Kidney epithelial cell (primary cell): ENCODE data around the gene OBSCN. TPM values are rescaled to one million over a fixed set of nuclear protein-coding genes. Genes with fewer than 3 reads are reported as not detected.

Experiments
- DNase-seq: peaks from one replicate; pipeline ENCODE4 v3.0.0-alpha.2; 2010; ENCODE audit warnings: low read depth
- H3K27me3 ChIP-seq: 2 replicates; pipeline ENCODE4 v1.6.0; 2011; ENCODE audit warnings: low read length; ENCODE audit not compliant: control insufficient read depth, insufficient read depth
- H3K36me3 ChIP-seq: 2 replicates; pipeline ENCODE4 v1.5.1; 2011; ENCODE audit warnings: low read length; ENCODE audit not compliant: control insufficient read depth, insufficient read depth
- H3K4me3 ChIP-seq: 2 replicates; pipeline ENCODE4 v1.5.1; 2011; ENCODE audit warnings: low read depth, mild to moderate bottlenecking, control low read depth, low read length
- total RNA-seq: library from RNA; depleted of rRNA; stranded (reverse); fragments of >200 nt; gene quantifications from 2 replicates; pipeline ENCODE4 v1.2.3, GENCODE V29; 2015
- TF ChIP-seq, protein P1 (sequence below): IDR thresholded peaks from 2 replicates; pipeline ENCODE4 v1.5.1; 2011; ENCODE audit warnings: mild to moderate bottlenecking, moderate library complexity, low read length, control low read depth, inconsistent platforms; ENCODE audit not compliant: insufficient read depth, poor library complexity, severe bottlenecking

Gene OBSCN
- total RNA-seq, 1 donor from 2014 or later = 13.5 TPM

DNA sequence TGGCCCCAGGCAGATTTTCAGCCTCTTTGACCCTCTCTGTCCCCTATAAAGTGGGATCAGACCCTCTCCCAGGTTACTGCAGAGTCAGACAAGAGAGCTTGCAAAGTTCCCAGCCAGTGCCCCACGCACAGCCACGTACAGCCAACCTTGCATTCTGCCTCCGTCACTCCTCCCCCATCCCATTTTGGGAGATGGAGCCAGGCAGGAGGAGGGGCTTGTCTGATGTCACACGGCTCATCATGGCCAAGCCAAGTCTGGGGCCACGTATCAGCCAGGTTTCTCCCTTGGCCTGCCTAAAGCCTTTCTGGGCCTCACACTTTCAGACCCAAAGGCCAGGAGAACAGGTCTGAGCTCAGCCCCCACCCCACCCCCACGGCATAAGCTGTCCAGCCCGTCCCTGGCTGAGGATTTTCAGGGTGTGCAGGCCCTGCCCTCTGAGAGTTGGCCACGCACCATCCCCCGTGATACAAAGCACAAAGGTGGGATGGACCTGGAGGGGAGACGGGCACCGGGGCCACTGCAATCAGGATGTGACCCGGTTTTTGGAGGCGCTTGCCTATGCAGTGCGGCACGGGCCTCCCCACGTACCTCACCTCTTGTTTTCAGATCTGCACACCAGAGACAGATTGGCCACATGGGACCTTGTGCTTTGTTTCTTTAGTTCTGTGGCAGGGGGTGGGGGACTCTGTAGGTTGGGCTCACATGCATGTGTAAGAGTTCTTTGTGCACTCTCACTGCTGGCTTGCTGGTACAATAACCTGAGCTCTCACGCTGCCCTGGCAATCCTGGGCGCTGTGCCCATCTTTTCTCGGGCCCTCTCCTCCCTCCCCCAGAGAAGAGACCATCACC lies 151.1 kb downstream of the OBSCN start:
- no peak for DNase-seq
- no peaks in the 10 kb centered on the region for H3K27me3 ChIP-seq
- TF ChIP-seq, protein P1, sequence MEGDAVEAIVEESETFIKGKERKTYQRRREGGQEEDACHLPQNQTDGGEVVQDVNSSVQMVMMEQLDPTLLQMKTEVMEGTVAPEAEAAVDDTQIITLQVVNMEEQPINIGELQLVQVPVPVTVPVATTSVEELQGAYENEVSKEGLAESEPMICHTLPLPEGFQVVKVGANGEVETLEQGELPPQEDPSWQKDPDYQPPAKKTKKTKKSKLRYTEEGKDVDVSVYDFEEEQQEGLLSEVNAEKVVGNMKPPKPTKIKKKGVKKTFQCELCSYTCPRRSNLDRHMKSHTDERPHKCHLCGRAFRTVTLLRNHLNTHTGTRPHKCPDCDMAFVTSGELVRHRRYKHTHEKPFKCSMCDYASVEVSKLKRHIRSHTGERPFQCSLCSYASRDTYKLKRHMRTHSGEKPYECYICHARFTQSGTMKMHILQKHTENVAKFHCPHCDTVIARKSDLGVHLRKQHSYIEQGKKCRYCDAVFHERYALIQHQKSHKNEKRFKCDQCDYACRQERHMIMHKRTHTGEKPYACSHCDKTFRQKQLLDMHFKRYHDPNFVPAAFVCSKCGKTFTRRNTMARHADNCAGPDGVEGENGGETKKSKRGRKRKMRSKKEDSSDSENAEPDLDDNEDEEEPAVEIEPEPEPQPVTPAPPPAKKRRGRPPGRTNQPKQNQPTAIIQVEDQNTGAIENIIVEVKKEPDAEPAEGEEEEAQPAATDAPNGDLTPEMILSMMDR = no peak
- H3K36me3 ChIP-seq = no peaks in the 10 kb centered on the region
- no peak overlapping the region for H3K4me3 ChIP-seq

DNA sequence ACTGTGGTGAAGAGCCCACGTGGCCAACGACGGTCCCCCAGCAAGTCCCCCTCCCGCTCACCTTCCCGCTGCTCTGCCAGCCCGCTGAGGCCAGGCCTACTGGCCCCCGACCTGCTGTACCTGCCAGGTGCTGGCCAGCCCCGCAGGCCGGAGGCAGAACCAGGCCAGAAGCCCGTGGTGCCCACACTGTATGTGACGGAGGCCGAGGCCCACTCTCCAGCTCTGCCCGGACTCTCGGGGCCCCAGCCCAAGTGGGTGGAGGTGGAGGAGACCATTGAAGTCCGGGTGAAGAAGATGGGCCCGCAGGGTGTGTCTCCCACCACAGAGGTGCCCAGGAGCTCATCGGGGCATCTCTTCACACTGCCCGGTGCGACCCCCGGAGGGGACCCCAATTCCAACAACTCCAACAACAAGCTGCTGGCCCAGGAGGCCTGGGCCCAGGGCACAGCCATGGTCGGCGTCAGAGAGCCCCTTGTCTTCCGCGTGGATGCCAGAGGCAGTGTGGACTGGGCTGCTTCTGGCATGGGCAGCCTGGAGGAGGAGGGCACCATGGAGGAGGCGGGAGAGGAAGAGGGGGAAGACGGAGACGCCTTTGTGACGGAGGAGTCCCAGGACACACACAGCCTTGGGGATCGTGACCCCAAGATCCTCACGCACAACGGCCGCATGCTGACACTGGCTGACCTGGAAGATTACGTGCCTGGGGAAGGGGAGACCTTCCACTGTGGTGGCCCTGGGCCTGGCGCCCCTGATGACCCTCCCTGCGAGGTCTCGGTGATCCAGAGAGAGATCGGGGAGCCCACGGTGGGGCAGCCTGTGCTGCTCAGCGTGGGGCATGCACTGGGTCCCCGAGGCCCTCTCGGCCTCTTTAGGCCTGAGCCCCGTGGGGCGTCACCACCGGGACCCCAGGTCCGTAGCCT lies 152.0 kb downstream of the OBSCN start:
- no peak overlapping the region for H3K4me3 ChIP-seq
- TF ChIP-seq, protein P1 = no peak

DNA sequence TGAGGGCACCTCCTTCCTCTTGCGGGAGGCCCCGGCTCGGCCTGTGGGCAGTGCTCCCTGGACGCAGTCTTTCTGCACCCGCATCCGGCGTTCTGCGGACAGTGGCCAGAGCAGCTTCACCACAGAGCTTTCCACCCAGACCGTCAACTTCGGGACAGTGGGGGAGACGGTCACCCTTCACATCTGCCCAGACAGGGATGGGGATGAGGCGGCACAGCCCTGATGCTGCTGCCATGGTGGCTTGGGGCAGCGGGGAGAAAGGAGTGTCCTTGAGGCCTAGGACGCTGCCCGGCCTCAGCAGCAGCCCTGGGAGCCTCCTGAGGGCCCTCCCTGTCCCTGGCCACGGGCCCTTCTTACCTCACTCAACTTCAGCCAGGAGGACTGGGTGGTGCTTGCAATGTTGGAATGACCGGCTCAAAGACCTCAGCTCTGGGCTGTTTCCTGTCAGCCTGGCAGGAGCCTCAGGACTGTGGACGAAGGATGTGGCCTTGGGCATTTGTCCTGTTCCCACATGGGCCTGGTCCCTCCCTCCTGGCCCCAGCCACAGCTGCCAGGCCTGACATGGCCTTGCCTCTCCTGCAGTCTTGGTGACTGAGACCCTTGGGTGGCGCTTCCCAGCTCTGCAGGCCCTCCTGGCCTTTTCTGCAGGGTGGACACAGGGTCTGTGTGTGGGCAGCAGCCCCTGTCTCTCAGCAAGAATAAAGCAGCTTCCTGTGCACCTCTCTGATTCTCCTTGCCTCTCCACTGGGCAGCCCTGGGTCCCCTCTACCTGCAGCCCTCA lies 152.9 kb downstream of the OBSCN start:
- H3K4me3 ChIP-seq = no peak overlapping the region
- TF ChIP-seq, protein P1 = no peak

More for the DNA sequence above, 152.0 kb downstream of the OBSCN start:
- no peak for DNase-seq
- Histone ChIP-seq H3K27me3 (peaks cover 2% of the 10 kb centered on the region), H3K36me3 (no peaks in the 10 kb centered on the region)

DNA sequence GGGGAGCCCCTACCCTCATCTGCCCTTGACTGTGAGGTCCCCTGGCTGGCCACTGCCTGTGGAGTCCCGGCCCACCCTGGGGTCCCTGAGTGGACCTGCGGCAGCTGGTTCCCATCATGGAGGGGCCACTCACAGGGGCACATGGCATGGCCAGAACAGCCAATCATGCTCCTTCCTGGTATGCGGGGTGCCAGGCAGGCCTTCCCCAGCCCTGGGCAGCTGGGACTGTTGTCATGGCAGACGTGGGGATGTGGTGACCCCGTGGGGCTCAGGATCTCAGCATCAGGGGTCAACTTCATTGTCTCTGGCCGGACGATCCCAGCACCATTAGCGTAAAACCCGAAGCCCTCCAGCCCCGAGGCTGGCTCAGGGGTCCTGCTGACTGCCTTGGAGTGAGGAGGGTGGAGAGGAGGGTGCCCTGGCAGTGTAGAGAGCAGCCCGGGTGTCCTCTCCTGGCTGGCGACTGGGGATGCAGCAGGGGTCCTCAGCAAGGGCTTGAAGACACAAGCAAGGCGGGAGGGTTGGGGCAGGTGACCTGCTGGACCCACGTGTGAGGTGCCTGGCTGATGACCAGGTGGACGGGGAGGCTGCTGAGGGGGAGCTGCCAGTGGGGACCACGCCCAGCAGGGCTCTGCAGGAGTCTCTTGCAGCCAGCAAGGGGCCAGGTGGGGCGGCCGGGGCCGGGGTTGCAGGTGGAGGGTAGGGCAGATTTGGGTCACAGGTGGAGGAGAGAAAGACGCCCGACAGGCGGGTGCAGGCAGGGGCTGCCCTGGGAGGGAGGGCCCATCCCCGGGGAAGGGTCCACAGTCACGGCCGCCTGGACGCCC lies 153.7 kb downstream of the OBSCN start:
- no peaks in the 10 kb centered on the region for H3K36me3 ChIP-seq
- H3K4me3 ChIP-seq = no peak overlapping the region
- peaks cover 8% of the 10 kb centered on the region for H3K27me3 ChIP-seq
- DNase-seq = no peak
- TF ChIP-seq, protein P1 = no peak

More for the DNA sequence above, 152.9 kb downstream of the OBSCN start:
- Histone ChIP-seq H3K36me3 (no peaks in the 10 kb centered on the region), H3K27me3 (peaks cover 2% of the 10 kb centered on the region)
- no peak for DNase-seq
